ENCODE results near the gene ANXA6.

ANXA6 gene

GRCh38 chr5:151085517-151086041 lies 72.0 kb downstream of the ANXA6 start:
- in situ Hi-C loops (cut with MboI; ENCODE audit: low sequenced_read_pairs) = no loop called here

- in situ Hi-C loops (cut with MboI; ENCODE audit: low sequenced_read_pairs) = no loop called here
Measured at GRCh38 chr5:151084363-151084762, 73.2 kb downstream of the ANXA6 start.

- in situ Hi-C loops (cut with MboI; ENCODE audit: low sequenced_read_pairs) = no loop called here
Measured at GRCh38 chr5:151083081-151083676, 74.4 kb downstream of the ANXA6 start.

- in situ Hi-C loops (cut with MboI; ENCODE audit: low sequenced_read_pairs) = no loop called here
Measured at GRCh38 chr5:151082282-151082902, 75.2 kb downstream of the ANXA6 start.

GRCh38 chr5:151081431-151082281 lies 75.9 kb downstream of the ANXA6 start:
- in situ Hi-C loops (cut with MboI; ENCODE audit: low sequenced_read_pairs) = no loop called here

GRCh38 chr5:151080613-151081430 lies 76.8 kb downstream of the ANXA6 start, which contains the start of gene TNIP1:
Gene TNIP1, minus strand, starts transcription at chr5:151081034. Its CDS starts 15,939 bp downstream, at chr5:151065095.
- in situ Hi-C loops (cut with MboI; ENCODE audit: low sequenced_read_pairs) = no loop called here

- in situ Hi-C loops (cut with MboI; ENCODE audit: low sequenced_read_pairs) = no loop called here
Measured at GRCh38 chr5:151079838-151080612, 77.6 kb downstream of the ANXA6 start.

GRCh38 chr5:151078490-151079262 lies 78.9 kb downstream of the ANXA6 start:
- in situ Hi-C loops (cut with MboI; ENCODE audit: low sequenced_read_pairs) = no loop called here

- in situ Hi-C loops (cut with MboI; ENCODE audit: low sequenced_read_pairs) = no loop called here
Measured at GRCh38 chr5:151077967-151078366, 79.6 kb downstream of the ANXA6 start.

GRCh38 chr5:151077419-151077818 lies 80.2 kb downstream of the ANXA6 start:
- in situ Hi-C loops (cut with MboI; ENCODE audit: low sequenced_read_pairs) = no loop called here

GRCh38 chr5:151076616-151077015 lies 81.0 kb downstream of the ANXA6 start:
- in situ Hi-C loops (cut with MboI; ENCODE audit: low sequenced_read_pairs) = no loop called here

- in situ Hi-C loops (cut with MboI; ENCODE audit: low sequenced_read_pairs) = no loop called here
Measured at GRCh38 chr5:151075698-151076331, 81.8 kb downstream of the ANXA6 start.

- in situ Hi-C loops (cut with MboI; ENCODE audit: low sequenced_read_pairs) = no loop called here
Measured at GRCh38 chr5:151074557-151074956, 83.0 kb downstream of the ANXA6 start.

GRCh38 chr5:151073280-151073679 lies 84.3 kb downstream of the ANXA6 start:
- in situ Hi-C loops (cut with MboI; ENCODE audit: low sequenced_read_pairs) = no loop called here

- in situ Hi-C loops (cut with MboI; ENCODE audit: low sequenced_read_pairs) = no loop called here
Measured at GRCh38 chr5:151072630-151073025, 85.0 kb downstream of the ANXA6 start.

- in situ Hi-C loops (cut with MboI; ENCODE audit: low sequenced_read_pairs) = no loop called here
Measured at GRCh38 chr5:151071848-151072629, 85.5 kb downstream of the ANXA6 start.

- in situ Hi-C loops (cut with MboI; ENCODE audit: low sequenced_read_pairs) = no loop called here
Measured at GRCh38 chr5:151071021-151071420, 86.6 kb downstream of the ANXA6 start.

- in situ Hi-C loops (cut with MboI; ENCODE audit: low sequenced_read_pairs) = no loop called here
Measured at GRCh38 chr5:151070449-151070848, 87.1 kb downstream of the ANXA6 start.
